Memory B cell (primary cell): ENCODE measurements around the gene PGAP3.

Experiments
- ATAC-seq: fragments of 150-1000 bp; cut with Tn5 transposase; 2 replicates; pipeline ENCODE4 v1.10.0; 2021; ENCODE audit warnings: low read depth, mild to moderate bottlenecking, moderate library complexity
- DNase-seq, 2 donors: peaks; one replicate each; pipeline ENCODE4 v3.0.0; 2022; ENCODE audit warnings: low spot score in 2 of 2
- H3K27ac Mint-ChIP-seq: one replicate; pipeline ENCODE4 v1.8.0; 2022; ENCODE audit warnings: mild to moderate bottlenecking, moderate library complexity, mixed read lengths
- H3K27me3 Mint-ChIP-seq: one replicate; pipeline ENCODE4 v1.8.0; 2022; ENCODE audit warnings: mixed read lengths
- H3K36me3 Mint-ChIP-seq: one replicate; pipeline ENCODE4 v1.8.0; 2022; ENCODE audit warnings: mild to moderate bottlenecking, mixed read lengths
- H3K4me1 Mint-ChIP-seq: one replicate; pipeline ENCODE4 v1.8.0; 2022; ENCODE audit warnings: mixed read lengths
- H3K4me3 Mint-ChIP-seq: one replicate; pipeline ENCODE4 v1.8.0; 2022; ENCODE audit warnings: mild to moderate bottlenecking, moderate library complexity, mixed read lengths
- H3K9me3 Mint-ChIP-seq: one replicate; pipeline ENCODE4 v1.8.0; 2022; ENCODE audit warnings: mixed read lengths

PGAP3 gene

DNA sequence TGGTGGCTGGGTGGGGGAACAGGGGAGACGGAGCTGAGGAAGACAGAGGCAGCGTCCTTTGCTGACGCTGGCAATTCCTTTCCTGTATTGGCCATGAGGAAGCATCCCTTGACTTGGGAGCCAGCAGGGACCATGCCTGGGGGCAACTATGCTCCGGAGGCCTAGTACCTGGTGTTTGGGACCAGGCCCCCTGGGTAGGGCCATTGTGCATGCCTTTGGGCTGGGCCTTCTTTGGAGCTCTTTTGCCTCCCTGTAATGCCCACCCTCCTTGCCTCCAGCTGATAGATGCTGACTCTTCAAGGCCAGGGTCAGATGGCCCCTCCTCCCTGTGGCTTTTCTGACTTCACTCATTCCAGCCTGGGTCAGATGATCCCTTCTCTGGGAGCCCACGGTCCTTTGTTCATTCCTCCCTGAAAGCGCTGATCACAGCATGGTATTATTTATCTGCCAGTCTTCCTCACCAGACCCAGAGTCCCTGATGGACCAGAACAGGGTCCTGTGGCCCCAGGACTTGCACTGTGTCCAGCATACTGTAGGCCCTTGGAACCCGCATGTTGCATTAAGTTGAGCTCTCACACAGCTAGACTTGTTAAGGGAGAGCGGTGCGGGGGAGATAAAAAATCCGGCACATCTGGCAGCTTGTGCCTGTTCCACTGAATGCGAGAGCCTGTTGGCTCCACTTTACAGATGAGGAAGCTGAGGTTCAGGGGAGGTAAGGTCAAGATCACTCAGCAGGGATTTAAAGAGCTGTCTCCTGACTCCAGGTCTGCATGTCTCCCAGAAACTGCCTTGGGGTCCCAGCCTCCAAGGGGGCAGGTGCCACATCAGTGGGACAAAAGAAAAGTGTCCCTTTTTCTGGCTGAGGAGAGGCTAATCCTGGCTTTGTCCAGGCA lies 48.0 kb downstream of the PGAP3 start:
- ATAC-seq = no peak
- no peak overlapping the region for H3K4me3 Mint-ChIP-seq
- DNase-seq = no peak
- no peaks in the 10 kb centered on the region for H3K9me3 Mint-ChIP-seq
- no peak overlapping the region for H3K27ac Mint-ChIP-seq
- no peaks in the 10 kb centered on the region for H3K36me3 Mint-ChIP-seq
- no peaks in the 10 kb centered on the region for H3K27me3 Mint-ChIP-seq
- H3K4me1 Mint-ChIP-seq = peaks cover 40% of the 10 kb centered on the region

DNA sequence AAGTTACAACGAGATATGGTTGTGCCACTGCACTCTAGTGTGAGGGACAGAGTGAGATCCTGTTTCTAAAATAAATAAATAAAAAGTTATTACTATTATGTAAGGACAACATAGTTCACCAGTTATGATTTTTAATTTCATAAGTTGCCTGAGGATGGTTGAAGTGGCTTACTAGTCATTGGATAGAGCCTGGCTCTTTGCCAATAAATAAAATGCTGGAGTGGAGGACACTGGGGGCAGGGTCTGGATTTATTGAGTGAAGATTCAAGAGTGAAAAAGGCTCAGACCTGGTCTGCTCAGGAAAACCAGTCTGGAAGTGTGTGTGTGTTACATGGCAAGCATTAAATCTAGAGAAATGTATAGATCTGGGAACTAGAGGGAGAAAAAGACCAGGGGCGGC lies 48.8 kb downstream of the PGAP3 start:
- no peaks in the 10 kb centered on the region for H3K36me3 Mint-ChIP-seq

DNA sequence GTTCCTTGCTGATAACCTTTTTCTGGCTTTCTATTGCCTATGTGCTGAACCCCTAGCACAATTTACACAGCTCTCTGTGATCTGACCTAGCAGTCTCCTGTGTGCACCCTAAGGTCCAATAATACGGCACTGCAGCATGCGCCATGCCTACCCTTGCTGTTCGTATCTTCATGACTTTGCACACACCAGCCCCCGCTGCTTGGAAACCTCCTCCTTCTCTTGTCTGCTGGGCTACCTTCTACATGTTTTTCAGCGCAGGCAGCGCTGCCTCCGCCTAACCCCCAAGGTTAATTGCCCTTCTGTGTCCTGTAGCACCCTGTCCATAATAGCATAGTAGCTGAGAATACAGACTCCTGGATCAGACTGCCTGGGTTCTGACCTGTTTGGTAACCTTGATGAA lies 49.5 kb downstream of the PGAP3 start:
- Mint-ChIP-seq H3K27me3 (no peaks in the 10 kb centered on the region), H3K4me1 (peaks cover 43% of the 10 kb centered on the region), H3K27ac (peak overlapping the region; percentile 53), H3K9me3 (no peaks in the 10 kb centered on the region), H3K36me3 (no peaks in the 10 kb centered on the region), H3K4me3 (peak overlapping the region; percentile 86)
- ATAC-seq (no peak), DNase-seq (no peak)

More for the DNA sequence above, 48.8 kb downstream of the PGAP3 start:
- H3K4me1 Mint-ChIP-seq = peaks cover 40% of the 10 kb centered on the region
- H3K27ac Mint-ChIP-seq = no peak overlapping the region
- ATAC-seq (no peak), DNase-seq (no peak)
- H3K4me3 Mint-ChIP-seq = no peak overlapping the region
- no peaks in the 10 kb centered on the region for H3K9me3 Mint-ChIP-seq
- no peaks in the 10 kb centered on the region for H3K27me3 Mint-ChIP-seq

DNA sequence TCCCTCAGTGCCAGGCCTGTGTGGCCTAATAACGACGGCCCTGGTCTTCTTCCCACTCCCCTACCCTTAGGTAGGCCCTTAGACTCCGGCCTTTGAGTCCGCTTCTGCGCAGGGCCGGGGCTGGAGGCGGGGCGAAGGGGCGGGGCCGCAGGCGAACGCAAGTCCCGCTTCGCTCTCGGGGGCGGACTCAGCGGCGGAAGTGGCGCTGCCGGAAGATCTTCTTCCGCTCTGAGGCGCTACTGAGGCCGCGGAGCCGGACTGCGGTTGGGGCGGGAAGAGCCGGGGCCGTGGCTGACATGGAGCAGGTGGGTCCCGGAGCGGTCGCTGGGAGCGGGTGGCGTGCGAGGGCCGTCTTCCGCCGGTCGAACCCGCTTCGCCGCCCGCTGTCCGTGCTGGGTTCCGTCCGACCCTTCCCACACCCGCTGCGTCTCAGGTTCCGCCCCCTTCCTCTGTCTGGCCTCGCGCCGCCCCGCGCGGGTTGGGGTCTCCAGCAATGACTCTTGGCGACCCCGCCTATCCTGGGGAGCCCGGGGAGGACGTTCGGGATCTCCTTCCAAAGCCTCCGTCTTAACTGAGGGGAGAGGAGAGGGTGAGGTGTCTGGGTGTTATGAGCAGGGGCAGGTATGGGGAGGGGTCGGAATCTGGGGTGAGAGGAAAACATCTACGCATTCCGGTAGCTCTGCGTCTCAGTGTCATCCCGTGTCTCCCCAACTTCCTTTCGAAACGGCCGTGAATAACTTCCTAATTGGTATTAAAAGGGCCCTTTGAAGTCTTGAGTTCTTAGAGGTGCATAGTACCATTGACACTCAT lies 50.7 kb downstream of the PGAP3 start, which contains the start of gene STARD3:
Gene STARD3 (plus strand): TSS at position 218 of the 810 bp plus-strand sequence. CDS start 16,388 bp downstream, outside the sequence.
- DNase-seq = peak; percentile 85 to 87
- H3K4me1 Mint-ChIP-seq = peaks cover 37% of the 10 kb centered on the region
- H3K36me3 Mint-ChIP-seq = no peaks in the 10 kb centered on the region
- peak within 1 kb of the TSS; percentile 53 for H3K27ac Mint-ChIP-seq
- H3K4me3 Mint-ChIP-seq = peak within 1 kb of the TSS; percentile 86
- H3K9me3 Mint-ChIP-seq = no peaks in the 10 kb centered on the region
- peak; percentile 94 for ATAC-seq
- no peaks in the 10 kb centered on the region for H3K27me3 Mint-ChIP-seq

GRCh38 chr17:39636587-39636926 lies 51.3 kb downstream of the PGAP3 start:
- H3K27me3 Mint-ChIP-seq = peaks cover 4% of the 10 kb centered on the region
- ATAC-seq = peak; percentile 22
- DNase-seq = no peak
- H3K36me3 Mint-ChIP-seq = no peaks in the 10 kb centered on the region
- H3K4me3 Mint-ChIP-seq = peak overlapping the region; percentile 86
- no peaks in the 10 kb centered on the region for H3K9me3 Mint-ChIP-seq
- H3K27ac Mint-ChIP-seq = peak overlapping the region; percentile 53
- peaks cover 36% of the 10 kb centered on the region for H3K4me1 Mint-ChIP-seq

DNA sequence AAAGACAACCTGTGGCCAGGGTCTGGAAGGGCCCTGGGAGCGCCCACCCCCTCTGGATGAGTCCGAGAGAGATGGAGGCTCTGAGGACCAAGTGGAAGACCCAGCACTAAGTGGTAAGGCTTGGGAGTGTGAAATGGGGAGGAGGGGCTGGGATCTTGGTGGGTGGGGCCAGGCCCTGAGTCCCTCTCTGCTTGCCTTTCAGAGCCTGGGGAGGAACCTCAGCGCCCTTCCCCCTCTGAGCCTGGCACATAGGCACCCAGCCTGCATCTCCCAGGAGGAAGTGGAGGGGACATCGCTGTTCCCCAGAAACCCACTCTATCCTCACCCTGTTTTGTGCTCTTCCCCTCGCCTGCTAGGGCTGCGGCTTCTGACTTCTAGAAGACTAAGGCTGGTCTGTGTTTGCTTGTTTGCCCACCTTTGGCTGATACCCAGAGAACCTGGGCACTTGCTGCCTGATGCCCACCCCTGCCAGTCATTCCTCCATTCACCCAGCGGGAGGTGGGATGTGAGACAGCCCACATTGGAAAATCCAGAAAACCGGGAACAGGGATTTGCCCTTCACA lies 52.2 kb downstream of the PGAP3 start:
- Mint-ChIP-seq H3K27ac (peak overlapping the region; percentile 53), H3K4me1 (peaks cover 34% of the 10 kb centered on the region), H3K9me3 (no peaks in the 10 kb centered on the region), H3K4me3 (peak overlapping the region; percentile 86), H3K36me3 (no peaks in the 10 kb centered on the region), H3K27me3 (peaks cover 9% of the 10 kb centered on the region)
- ATAC-seq (no peak), DNase-seq (no peak)

DNA sequence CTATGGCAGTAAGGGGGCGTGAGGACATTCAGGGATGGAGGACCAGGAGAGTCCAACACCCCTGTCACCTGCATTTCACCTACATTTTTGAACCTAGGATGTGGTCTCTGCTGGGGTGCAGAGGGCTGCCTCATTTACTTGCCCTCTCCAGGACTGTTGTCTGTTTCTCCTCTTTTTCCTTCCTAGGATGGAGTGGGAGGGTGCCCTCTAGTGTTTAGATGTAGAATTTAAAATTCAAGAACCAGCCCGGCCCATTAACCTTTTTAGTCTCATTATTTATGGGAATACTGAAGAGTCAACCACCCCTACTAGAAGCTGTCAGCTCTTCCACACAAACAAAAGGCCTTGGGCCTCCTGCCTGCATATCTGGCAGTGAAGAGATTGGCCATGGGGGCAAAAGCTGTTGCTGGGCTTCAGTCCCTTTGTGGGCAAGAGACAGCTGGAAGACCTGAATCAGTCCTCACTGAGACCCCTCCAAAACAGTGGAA lies 53.4 kb downstream of the PGAP3 start:
- no peaks in the 10 kb centered on the region for H3K36me3 Mint-ChIP-seq
- H3K4me1 Mint-ChIP-seq = peaks cover 25% of the 10 kb centered on the region
- DNase-seq (peak; percentile 40 to 44), ATAC-seq (no peak)
- H3K9me3 Mint-ChIP-seq = no peaks in the 10 kb centered on the region
- H3K4me3 Mint-ChIP-seq = no peak overlapping the region
- peaks cover 10% of the 10 kb centered on the region for H3K27me3 Mint-ChIP-seq
- no peak overlapping the region for H3K27ac Mint-ChIP-seq

- Mint-ChIP-seq H3K27ac (no peak overlapping the region), H3K4me3 (no peak overlapping the region), H3K9me3 (no peaks in the 10 kb centered on the region), H3K27me3 (peaks cover 11% of the 10 kb centered on the region), H3K4me1 (peaks cover 21% of the 10 kb centered on the region), H3K36me3 (no peaks in the 10 kb centered on the region)
- no peak for DNase-seq
- ATAC-seq = no peak
Observed at GRCh38 chr17:39633570-39634183, 54.2 kb downstream of the PGAP3 start.

DNA sequence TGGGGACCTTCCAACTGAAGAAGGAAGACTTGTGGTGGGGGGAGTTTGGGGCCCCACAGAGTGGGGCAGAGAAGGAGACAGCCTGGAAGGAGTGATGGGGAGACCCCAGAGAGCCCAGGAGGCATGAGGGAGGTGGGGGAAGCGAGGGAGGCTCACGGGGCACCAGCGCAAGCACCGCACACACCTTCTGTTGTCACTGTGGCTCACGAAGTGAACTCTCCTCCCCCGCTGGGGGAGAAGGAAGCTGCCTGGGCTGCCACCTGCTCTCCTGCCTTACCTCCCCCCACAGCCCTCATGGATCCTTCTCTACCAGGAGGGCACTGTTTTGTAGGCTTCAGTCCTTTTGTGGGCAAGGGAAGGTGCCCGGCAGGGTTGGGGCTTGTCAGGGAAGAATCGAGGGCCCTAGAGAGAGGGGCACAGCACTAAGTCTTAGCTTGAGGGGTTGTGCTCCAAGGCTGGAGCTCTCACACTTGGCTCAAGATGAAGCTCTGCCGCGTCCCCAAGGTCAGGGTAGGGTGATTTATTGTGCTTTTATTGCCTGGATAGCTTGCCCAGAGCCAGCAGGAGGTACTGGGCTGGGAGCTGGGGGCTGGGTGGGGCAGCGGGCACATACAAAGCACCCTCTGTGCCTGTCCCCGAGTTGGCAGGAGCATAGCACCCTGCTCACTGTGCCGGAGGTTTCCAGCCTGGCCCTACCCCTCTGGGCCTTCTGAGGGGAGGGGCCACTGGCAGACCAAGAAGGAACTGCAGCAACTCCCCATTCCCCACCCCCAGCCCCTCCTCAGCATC lies 55.5 kb downstream of the PGAP3 start:
- H3K4me1 Mint-ChIP-seq = peaks cover 11% of the 10 kb centered on the region
- H3K27ac Mint-ChIP-seq = no peak overlapping the region
- ATAC-seq (no peak), DNase-seq (no peak)
- no peak overlapping the region for H3K4me3 Mint-ChIP-seq
- H3K9me3 Mint-ChIP-seq = no peaks in the 10 kb centered on the region
- H3K36me3 Mint-ChIP-seq = no peaks in the 10 kb centered on the region
- H3K27me3 Mint-ChIP-seq = peaks cover 17% of the 10 kb centered on the region

DNA sequence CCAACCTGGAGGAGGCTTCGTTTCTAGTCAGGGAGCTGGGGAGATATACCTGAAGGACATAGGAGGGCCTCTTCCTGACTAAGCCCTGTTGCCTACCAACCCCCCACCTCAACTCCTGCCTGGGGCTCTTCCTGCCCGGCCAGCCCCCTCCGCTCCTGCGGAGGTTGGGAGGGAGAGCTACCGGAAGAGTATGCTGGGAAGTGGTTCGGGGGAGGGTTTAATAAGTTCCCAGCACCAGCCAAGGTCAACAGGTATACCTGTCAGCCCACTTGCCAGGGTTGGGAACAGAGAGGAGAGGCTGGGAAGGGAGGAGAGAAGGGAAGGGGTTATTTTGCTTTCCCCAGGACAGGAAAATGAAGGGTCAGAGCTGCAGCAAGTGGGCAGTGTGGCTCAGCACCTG lies 56.5 kb downstream of the PGAP3 start:
- H3K4me1 Mint-ChIP-seq = peaks cover 12% of the 10 kb centered on the region
- H3K36me3 Mint-ChIP-seq = no peaks in the 10 kb centered on the region
- H3K27ac Mint-ChIP-seq = no peak overlapping the region
- H3K4me3 Mint-ChIP-seq = no peak overlapping the region
- ATAC-seq (no peak), DNase-seq (no peak)
- peaks cover 19% of the 10 kb centered on the region for H3K27me3 Mint-ChIP-seq
- H3K9me3 Mint-ChIP-seq = no peaks in the 10 kb centered on the region

DNA sequence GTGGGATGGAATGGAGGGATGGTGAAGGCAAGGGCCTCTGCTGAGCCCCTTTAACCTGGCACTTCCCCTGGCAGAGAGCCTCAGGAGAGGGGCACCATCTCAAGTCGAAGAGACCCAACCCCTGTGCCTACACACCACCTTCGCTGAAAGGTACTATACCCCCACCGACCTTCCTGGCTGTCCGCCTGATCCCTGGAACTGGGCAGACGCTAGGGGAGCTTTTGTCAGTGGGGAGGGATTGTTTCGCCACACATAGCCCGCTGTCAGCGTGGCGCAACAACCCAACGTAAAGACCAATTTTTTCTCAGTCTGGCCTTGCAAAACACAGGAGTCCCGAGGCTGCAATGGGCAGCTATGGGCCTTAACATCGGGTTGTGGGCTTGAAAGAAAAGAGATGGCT lies 58.0 kb downstream of the PGAP3 start:
- Mint-ChIP-seq H3K27ac (no peak overlapping the region), H3K9me3 (no peaks in the 10 kb centered on the region), H3K4me3 (no peak overlapping the region), H3K4me1 (peaks cover 16% of the 10 kb centered on the region), H3K36me3 (no peaks in the 10 kb centered on the region), H3K27me3 (peaks cover 29% of the 10 kb centered on the region)
- no peak for DNase-seq
- no peak for ATAC-seq

DNA sequence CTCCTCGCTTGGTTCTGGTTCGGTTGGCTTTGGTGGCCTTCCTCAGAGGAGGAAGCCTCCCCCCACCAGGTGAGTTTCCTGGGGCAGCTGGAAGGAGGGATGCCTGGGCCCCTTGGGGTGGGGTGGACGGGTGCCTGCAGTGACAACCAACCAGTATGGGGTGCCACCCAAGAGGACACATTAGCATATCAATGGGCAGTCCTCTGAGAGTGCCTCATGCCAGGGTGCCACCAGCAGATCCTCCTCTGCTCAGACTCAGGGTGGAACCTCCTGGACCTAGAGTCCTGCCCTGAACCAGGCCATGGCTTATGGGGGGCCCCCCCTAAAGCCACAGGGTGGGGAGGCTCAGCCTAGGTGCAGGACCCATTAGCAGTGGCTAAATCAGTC lies 58.4 kb downstream of the PGAP3 start:
- DNase-seq (no peak), ATAC-seq (no peak)
- H3K36me3 Mint-ChIP-seq = no peaks in the 10 kb centered on the region
- peaks cover 18% of the 10 kb centered on the region for H3K4me1 Mint-ChIP-seq
- no peak overlapping the region for H3K27ac Mint-ChIP-seq
- no peaks in the 10 kb centered on the region for H3K9me3 Mint-ChIP-seq
- no peak overlapping the region for H3K4me3 Mint-ChIP-seq
- peaks cover 31% of the 10 kb centered on the region for H3K27me3 Mint-ChIP-seq
